Activated naive CD8-positive, alpha-beta T cell (primary cell): ENCODE data around the gene DEPDC1.
A peak's percentile ranks its signal among the peaks of the same experiment; 100 is the strongest.

Source experiments
- H3K27ac Mint-ChIP-seq: one replicate; pipeline ENCODE4 v1.8.0; 2021; ENCODE audit warnings: mixed read lengths
- H3K27me3 Mint-ChIP-seq: one replicate; pipeline ENCODE4 v1.8.0; 2021; ENCODE audit warnings: mixed read lengths
- H3K36me3 Mint-ChIP-seq: one replicate; pipeline ENCODE4 v1.8.0; 2021; ENCODE audit warnings: mixed read lengths
- H3K4me1 Mint-ChIP-seq: one replicate; pipeline ENCODE4 v1.8.0; 2021; ENCODE audit warnings: low read depth, mixed read lengths
- H3K4me3 Mint-ChIP-seq: one replicate; pipeline ENCODE4 v1.8.0; 2021; ENCODE audit warnings: mild to moderate bottlenecking, mixed read lengths
- H3K9me3 Mint-ChIP-seq: one replicate; pipeline ENCODE4 v1.8.0; 2021; ENCODE audit warnings: low read depth, mixed read lengths

DEPDC1 gene, protein sequence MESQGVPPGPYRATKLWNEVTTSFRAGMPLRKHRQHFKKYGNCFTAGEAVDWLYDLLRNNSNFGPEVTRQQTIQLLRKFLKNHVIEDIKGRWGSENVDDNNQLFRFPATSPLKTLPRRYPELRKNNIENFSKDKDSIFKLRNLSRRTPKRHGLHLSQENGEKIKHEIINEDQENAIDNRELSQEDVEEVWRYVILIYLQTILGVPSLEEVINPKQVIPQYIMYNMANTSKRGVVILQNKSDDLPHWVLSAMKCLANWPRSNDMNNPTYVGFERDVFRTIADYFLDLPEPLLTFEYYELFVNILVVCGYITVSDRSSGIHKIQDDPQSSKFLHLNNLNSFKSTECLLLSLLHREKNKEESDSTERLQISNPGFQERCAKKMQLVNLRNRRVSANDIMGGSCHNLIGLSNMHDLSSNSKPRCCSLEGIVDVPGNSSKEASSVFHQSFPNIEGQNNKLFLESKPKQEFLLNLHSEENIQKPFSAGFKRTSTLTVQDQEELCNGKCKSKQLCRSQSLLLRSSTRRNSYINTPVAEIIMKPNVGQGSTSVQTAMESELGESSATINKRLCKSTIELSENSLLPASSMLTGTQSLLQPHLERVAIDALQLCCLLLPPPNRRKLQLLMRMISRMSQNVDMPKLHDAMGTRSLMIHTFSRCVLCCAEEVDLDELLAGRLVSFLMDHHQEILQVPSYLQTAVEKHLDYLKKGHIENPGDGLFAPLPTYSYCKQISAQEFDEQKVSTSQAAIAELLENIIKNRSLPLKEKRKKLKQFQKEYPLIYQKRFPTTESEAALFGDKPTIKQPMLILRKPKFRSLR

DNA sequence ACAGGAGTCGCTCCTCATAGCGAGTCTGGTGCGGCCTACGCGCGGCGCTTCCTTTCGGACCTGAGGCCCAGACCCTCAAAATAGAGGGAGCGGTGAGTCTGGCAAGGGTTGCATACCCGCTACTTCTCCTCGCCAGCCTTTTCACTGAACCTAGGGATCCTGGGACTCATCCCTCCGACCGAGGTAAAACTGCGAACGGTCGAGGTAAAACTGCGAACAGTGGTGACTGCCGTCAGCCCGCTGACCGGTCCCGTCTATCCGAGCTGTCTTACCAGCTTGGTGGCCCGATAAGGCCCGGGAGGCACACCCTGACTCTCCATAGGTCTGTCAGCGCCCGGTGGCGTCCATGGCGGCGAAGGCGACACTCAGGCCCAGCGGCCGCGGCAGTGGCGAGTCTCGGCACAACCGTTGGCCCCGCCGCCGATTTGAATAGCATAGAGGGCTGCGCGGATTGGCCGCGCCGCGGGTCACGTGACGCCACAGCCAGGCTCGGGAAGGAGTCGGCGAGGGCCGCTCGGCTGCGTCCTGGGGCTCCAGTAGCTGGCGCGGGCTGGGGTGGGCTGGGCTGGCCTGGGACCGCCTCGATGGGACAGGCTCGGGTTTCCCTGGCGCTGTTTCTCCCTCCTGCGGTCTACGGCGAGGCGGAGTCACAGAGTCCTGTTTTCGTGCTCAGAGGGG lies at the start of gene DEPDC1:
TSS of gene DEPDC1 (minus strand) at position 403 of the 678 bp plus-strand sequence. CDS start at position 320, 83 bp downstream.
- H3K36me3 Mint-ChIP-seq, result no peaks in the 10 kb centered on the region
- H3K4me1 Mint-ChIP-seq, result peaks cover 15% of the 10 kb centered on the region
- H3K4me3 Mint-ChIP-seq, result peak within 1 kb of the TSS; percentile 83
- peaks cover 7% of the 10 kb centered on the region for H3K27me3 Mint-ChIP-seq
- no peak within 1 kb of the TSS for H3K27ac Mint-ChIP-seq
- H3K9me3 Mint-ChIP-seq, result no peaks in the 10 kb centered on the region

DNA sequence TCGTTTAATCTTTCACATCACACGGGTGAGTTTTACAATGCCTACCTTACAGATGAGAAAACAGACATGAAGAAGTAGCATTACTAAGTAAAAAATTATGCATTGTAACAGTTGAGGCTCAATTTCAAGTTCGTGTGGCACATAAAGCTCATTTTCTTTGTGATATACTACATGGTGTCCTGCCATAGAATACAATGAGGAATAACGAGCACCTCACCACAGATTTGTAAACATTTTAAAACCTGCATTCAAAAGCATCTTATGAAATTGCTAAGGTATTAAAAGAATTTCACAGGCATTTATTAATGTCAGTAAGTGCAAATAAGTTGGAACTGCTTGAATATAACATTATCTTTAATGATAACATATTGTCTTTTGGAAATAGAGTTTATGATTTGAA lies 47.8 kb upstream of the DEPDC1 start:
- H3K36me3 Mint-ChIP-seq, result no peaks in the 10 kb centered on the region
- no peaks in the 10 kb centered on the region for H3K9me3 Mint-ChIP-seq
- no peak overlapping the region for H3K4me3 Mint-ChIP-seq
- peaks cover 3% of the 10 kb centered on the region for H3K27me3 Mint-ChIP-seq
- H3K4me1 Mint-ChIP-seq, result no peaks in the 10 kb centered on the region
- H3K27ac Mint-ChIP-seq, result no peak overlapping the region

DNA sequence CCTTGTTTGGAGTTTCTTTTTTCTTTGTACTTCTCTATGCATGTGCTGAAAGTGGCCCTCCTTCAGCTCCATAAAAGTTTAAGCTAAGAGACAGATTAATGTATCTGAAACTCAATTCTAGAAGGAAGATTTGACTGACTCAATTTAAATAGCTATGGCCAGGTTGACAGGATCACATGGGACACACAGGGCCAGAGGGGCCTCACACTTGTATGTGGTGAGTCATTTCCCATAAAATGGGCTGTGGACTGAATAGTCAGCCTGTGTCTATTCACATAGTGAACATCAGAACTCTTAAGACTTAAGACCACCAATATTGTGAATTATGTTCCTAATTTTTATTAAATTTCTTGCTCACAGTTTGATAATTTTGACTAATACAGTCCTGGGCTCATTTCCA lies 45.7 kb upstream of the DEPDC1 start:
- no peaks in the 10 kb centered on the region for H3K9me3 Mint-ChIP-seq
- no peaks in the 10 kb centered on the region for H3K4me1 Mint-ChIP-seq
- H3K27me3 Mint-ChIP-seq, result peaks cover 3% of the 10 kb centered on the region
- no peak overlapping the region for H3K4me3 Mint-ChIP-seq
- H3K27ac Mint-ChIP-seq, result no peak overlapping the region
- no peaks in the 10 kb centered on the region for H3K36me3 Mint-ChIP-seq

DNA sequence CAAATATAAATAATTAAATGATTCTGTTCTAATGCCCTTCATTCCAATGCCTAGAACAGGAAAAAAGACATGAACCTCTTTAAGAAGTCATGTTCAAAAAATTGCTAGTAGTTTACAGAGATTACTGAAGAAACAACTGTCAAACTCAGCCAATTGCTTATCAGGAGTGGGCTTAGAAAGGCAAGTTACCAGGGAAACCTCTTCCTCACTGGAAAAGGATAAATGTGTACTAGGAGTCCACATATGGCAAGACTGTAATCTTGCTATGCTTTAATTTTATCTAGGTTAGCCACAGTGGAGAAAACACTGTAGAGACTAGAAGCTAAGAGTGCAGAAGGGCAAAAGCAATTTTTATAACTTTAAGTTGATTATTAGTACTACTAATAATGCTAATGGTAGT lies 42.1 kb upstream of the DEPDC1 start:
- no peaks in the 10 kb centered on the region for H3K36me3 Mint-ChIP-seq
- H3K27ac Mint-ChIP-seq, result no peak overlapping the region
- no peak overlapping the region for H3K4me3 Mint-ChIP-seq
- no peaks in the 10 kb centered on the region for H3K4me1 Mint-ChIP-seq
- peaks cover 3% of the 10 kb centered on the region for H3K27me3 Mint-ChIP-seq
- no peaks in the 10 kb centered on the region for H3K9me3 Mint-ChIP-seq

DNA sequence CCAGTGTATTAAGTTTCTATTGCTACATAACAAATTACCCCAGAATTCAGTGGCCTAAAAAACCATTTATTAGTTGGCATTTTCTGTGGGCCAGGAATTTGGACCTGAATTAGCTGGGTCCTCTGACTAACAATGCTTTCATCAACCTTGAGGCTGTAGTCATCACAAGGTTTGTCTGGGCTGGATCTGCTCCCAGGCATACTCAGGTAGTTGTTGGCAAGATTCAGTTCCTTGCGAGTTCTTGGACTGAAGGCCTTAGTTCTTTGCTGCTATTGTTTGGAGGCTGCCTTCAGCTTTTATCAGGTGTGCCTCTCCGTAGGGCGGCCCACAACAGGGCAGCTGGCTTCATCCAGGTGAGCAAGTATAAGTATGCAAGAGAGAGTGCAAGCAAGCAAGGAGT lies 31.4 kb upstream of the DEPDC1 start:
- Mint-ChIP-seq H3K36me3 (no peaks in the 10 kb centered on the region), H3K4me1 (no peaks in the 10 kb centered on the region), H3K9me3 (peaks cover 5% of the 10 kb centered on the region), H3K4me3 (no peak overlapping the region), H3K27me3 (peaks cover 4% of the 10 kb centered on the region), H3K27ac (no peak overlapping the region)

DNA sequence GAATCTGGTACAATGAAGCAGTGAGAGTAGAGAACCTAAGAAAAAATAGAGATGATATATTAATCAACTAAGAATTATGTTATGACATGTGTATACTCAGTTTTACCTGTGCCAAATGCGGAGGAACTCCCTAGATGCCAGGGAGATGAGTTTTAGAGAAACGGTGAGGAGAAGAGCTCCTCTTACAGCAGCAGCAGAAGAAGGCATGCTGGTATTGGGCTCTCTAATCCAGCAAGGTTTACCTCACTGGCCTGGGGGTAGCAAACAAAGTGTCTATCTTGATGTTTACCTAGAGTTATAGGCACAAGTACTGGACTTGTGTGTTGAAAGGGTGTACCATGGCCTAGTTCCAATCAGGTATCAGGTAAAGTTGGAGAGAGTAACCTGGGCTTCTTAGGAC lies 28.9 kb upstream of the DEPDC1 start:
- Mint-ChIP-seq H3K27ac (no peak overlapping the region), H3K9me3 (no peaks in the 10 kb centered on the region), H3K27me3 (peaks cover 6% of the 10 kb centered on the region), H3K36me3 (no peaks in the 10 kb centered on the region), H3K4me1 (no peaks in the 10 kb centered on the region), H3K4me3 (no peak overlapping the region)

DNA sequence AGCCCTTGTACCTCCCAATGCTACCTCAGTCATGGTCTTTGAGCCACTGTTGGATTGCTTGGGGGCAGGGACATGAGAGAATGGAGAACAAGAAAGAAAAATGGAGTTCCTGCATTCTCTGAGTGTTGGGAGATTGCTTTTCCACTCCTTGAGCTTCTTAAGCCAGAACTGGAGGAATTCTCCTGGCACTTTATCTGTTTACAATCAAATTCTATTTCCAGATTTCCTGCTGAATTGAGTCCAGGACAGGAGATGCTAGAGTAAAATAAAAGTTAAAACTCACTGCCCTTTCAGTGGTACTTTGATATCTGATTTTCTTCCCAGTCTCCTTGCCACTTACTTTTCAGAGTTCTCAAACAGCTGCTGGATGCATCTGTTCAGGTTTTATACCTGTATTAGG lies 24.4 kb upstream of the DEPDC1 start:
- Mint-ChIP-seq H3K27ac (no peak overlapping the region), H3K36me3 (no peaks in the 10 kb centered on the region), H3K27me3 (peaks cover 6% of the 10 kb centered on the region), H3K9me3 (no peaks in the 10 kb centered on the region), H3K4me3 (no peak overlapping the region), H3K4me1 (no peaks in the 10 kb centered on the region)

DNA sequence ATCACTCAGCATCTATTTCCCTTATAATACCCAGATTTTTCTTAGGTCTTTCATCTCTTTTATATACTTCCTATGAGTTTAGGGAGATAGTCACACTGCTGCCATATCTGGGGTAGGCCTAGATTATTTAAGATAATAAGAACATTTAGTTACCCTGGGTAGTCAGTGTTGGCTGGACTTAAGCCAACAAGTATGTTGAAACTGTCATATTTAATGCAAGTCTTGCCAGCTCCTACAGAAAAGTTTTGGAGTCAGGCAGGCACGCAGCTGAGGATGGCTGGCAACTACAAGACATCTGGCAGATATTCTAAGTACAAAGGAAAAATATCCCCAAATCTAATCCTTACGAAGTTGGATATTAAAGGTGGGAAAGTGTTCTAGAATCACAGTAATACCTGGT lies 19.2 kb upstream of the DEPDC1 start:
- Mint-ChIP-seq H3K9me3 (no peaks in the 10 kb centered on the region), H3K27ac (no peak overlapping the region), H3K27me3 (no peaks in the 10 kb centered on the region), H3K4me3 (no peak overlapping the region), H3K36me3 (no peaks in the 10 kb centered on the region), H3K4me1 (no peaks in the 10 kb centered on the region)

DNA sequence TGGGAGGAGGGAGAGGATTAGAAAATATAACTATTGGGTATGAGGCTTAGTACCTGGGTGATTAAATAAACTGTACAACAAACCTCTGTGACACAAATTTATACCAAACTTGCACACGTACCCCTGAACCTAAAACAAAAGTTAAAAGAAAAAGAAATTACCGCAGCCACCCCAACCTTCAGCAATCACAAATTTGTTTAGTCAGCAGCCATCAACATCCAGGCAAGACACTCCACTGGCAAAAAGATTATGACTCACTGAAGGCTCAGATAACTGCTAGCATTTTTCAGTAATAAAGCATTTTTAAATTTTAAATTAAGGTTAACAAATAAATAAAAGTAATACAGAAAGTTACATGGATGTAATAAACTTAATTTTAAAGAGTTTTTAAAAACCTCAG lies 14.4 kb upstream of the DEPDC1 start:
- H3K36me3 Mint-ChIP-seq, result no peaks in the 10 kb centered on the region

DNA sequence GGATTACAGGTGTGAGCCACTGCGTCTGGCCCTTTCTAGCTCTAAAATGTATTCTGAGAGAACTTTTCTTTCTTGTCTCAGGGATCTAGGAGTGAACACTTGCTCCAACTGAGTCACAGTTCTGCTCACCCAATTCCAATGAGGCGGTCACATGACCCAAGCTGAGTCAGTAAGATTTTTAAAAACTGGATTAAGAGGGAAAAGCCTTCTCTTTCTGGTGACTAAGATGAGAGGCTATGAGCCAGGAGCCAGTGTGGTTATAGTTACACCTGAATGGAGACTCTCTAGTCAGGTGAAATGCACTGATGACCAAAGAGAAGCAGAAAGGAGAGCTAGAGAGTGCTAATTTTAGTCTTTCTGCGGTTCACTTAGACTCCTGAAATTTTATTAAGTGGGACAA lies 9.5 kb upstream of the DEPDC1 start:
- H3K36me3 Mint-ChIP-seq, result no peaks in the 10 kb centered on the region
- H3K9me3 Mint-ChIP-seq, result peaks cover 7% of the 10 kb centered on the region
- no peak overlapping the region for H3K27ac Mint-ChIP-seq
- no peak overlapping the region for H3K4me3 Mint-ChIP-seq
- peaks cover 1% of the 10 kb centered on the region for H3K27me3 Mint-ChIP-seq
- H3K4me1 Mint-ChIP-seq, result no peaks in the 10 kb centered on the region

More for the DNA sequence above, 14.4 kb upstream of the DEPDC1 start:
- Mint-ChIP-seq H3K9me3 (no peaks in the 10 kb centered on the region), H3K27me3 (peaks cover 1% of the 10 kb centered on the region), H3K4me3 (no peak overlapping the region), H3K27ac (no peak overlapping the region), H3K4me1 (no peaks in the 10 kb centered on the region)

DNA sequence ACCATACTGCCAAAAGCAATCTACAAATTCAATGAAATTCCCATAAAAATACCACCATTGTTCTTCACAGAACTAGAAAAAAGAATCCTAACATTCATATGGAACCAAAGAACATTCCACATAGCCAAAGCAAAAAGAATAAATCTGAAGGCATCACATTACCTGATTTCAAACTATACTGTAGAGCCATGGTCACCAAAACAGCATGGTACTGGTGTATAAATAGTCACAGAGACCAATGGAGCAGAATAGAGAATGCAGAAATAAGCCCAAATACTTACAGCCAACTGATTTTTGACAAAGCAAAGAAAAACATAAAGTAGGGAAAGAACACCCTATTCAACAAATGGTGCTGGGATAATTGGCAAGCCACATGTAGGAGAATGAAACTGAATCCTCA lies 6.2 kb upstream of the DEPDC1 start:
- Mint-ChIP-seq H3K27ac (no peak overlapping the region), H3K4me1 (no peaks in the 10 kb centered on the region), H3K9me3 (peaks cover 7% of the 10 kb centered on the region), H3K36me3 (no peaks in the 10 kb centered on the region), H3K4me3 (no peak overlapping the region), H3K27me3 (peaks cover 6% of the 10 kb centered on the region)

DNA sequence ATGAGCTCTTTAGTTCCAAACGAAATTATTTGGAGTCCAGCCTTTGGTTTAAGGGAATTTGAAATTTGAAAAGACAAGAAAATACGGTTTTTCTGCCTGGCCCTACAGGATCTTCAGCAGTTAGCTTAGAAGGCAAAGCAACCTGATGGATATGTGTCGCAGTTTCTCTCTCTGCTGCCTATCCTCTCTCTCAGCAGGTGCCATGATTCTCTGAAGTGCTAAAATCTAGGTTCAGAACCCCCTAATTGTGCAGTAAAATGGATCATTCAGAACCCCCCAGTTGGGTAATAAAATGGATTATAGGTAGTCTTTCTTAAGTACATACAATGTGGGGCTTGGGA lies 446 bp upstream of the DEPDC1 start:
- Mint-ChIP-seq H3K27me3 (peaks cover 7% of the 10 kb centered on the region), H3K4me1 (peaks cover 15% of the 10 kb centered on the region), H3K36me3 (no peaks in the 10 kb centered on the region), H3K27ac (no peak overlapping the region), H3K4me3 (peak overlapping the region; percentile 83), H3K9me3 (no peaks in the 10 kb centered on the region)

DNA sequence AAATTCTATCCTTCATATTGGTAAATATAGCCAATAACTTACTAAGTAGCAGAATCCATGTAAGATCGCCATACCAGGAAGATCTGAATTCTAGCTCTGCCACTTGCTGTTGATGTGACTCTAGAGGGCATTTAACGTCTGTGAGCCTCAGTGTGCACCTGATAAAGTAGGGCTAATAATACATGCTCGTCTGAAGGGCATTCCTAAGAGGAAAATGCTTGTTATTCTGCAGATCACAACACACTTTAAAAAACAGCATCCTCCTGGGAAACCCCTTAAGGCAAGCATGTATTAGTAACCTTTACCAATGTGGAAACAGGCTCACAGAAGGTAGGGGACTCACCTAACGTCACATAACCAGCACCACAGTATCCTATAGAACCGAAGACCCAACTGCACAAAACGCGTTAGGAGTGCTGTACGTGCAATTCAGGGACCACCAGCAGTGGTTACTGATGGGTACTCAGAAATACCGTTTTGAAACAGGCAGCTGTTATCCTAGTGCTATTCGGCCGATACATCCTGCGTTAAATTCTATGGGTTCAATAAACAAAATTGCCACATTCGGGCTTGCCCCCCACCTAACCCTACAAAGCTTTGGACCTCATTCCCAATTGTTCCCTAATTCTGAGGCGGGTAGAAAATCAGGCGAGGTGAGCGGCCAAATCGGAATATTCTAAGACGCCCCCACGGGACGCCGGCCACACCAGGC lies 758 bp downstream of the DEPDC1 start:
- Mint-ChIP-seq H3K36me3 (no peaks in the 10 kb centered on the region), H3K27me3 (peaks cover 7% of the 10 kb centered on the region), H3K4me3 (peak overlapping the region; percentile 83), H3K27ac (no peak overlapping the region), H3K9me3 (no peaks in the 10 kb centered on the region), H3K4me1 (peaks cover 15% of the 10 kb centered on the region)

DNA sequence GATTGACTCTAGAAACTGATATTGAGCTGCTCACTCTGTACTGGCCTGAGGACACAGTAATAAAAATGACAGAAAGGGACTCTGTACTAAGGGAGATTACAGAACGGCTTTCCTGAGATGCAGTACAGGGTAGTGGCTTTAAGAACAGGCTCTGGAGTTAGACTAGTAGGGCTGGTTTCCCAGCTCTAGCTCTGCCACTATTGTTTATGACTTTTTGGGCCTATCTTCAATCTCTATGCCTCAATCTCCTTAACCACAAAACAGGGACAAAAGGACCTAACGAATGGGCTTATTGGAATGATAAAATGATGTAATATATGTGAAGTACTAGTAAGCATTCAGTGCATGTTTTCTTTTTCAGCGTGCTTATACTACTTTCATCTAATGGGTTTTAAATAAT lies 1.4 kb downstream of the DEPDC1 start:
- Mint-ChIP-seq H3K27me3 (peaks cover 7% of the 10 kb centered on the region), H3K4me1 (peaks cover 15% of the 10 kb centered on the region), H3K27ac (no peak overlapping the region), H3K9me3 (no peaks in the 10 kb centered on the region), H3K4me3 (peak overlapping the region; percentile 83), H3K36me3 (no peaks in the 10 kb centered on the region)

DNA sequence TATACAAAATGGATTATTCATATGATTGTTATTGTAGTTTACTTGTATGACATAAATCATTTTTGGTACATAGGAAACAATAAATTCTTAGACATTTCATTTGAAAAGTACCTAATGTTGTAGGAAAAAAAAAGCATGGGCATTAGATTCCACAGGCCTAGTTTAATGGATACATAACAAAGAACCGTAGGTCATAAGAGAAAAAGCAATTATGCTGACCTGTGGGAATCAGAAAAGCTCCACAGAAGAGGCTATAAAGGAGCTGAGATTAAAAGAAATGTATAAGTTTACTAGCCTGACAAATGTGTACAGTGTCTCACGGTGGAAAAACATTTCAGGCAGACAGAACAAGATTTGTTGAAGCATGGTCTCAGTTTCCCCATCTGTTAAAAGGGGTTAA lies 3.7 kb downstream of the DEPDC1 start:
- no peaks in the 10 kb centered on the region for H3K9me3 Mint-ChIP-seq
- peaks cover 15% of the 10 kb centered on the region for H3K4me1 Mint-ChIP-seq
- peaks cover 3% of the 10 kb centered on the region for H3K27me3 Mint-ChIP-seq
- no peak overlapping the region for H3K27ac Mint-ChIP-seq
- H3K4me3 Mint-ChIP-seq, result no peak overlapping the region
- peaks cover 3% of the 10 kb centered on the region for H3K36me3 Mint-ChIP-seq
